GM12878 (cell line): Measurements from ENCODE around the gene MZB1. TPM values are rescaled to one million over a fixed set of nuclear protein-coding genes. Genes with fewer than 3 reads are reported as not detected.
A peak's percentile ranks its signal among the peaks of the same experiment; 100 is the strongest.

Experiments used
- CBX3 ChIP-seq: fragments of 200-600 bp; sonication (generic); IDR thresholded peaks from 2 replicates; pipeline ENCODE4 v1.6.1; 2016; ENCODE audit warnings: low read depth, borderline replicate concordance
- CHD4 ChIP-seq: fragments of 200-600 bp; sonication (generic); IDR thresholded peaks from 2 replicates; pipeline ENCODE4 v1.6.1; 2016; ENCODE audit warnings: mild to moderate bottlenecking
- JUNB ChIP-seq: IDR thresholded peaks from 2 replicates; pipeline ENCODE4 v1.6.1; 2016; ENCODE audit warnings: antibody characterized with exemption, mild to moderate bottlenecking
- JUND ChIP-seq: IDR thresholded peaks from 2 replicates; pipeline ENCODE4 v1.6.1; 2012; ENCODE audit warnings: low read depth, mild to moderate bottlenecking, low read length, improper control_type of control experiment, moderate library complexity
- MLLT1 ChIP-seq: fragments of 450-650 bp; IDR thresholded peaks from 2 replicates; pipeline ENCODE4 v1.6.1; 2016; ENCODE audit warnings: mild to moderate bottlenecking
- MTA2 ChIP-seq: fragments of 450-650 bp; IDR thresholded peaks from 2 replicates; pipeline ENCODE4 v1.6.1; 2016; ENCODE audit warnings: low read depth, mild to moderate bottlenecking, moderate library complexity
- NR2C2 ChIP-seq: IDR thresholded peaks from 2 replicates; pipeline ENCODE4 v1.6.1; 2011; ENCODE audit warnings: borderline replicate concordance, low read depth; ENCODE audit not compliant: control insufficient read depth, insufficient read length
- RBBP5 ChIP-seq: fragments of 200-600 bp; sonication (generic); conservative IDR thresholded peaks from 2 replicates; pipeline ENCODE4 v1.6.1; 2016
- RELA ChIP-seq: fragments of 450-650 bp; IDR thresholded peaks from 2 replicates; pipeline ENCODE4 v1.8.0; 2014; ENCODE audit warnings: borderline replicate concordance; ENCODE audit not compliant: partially characterized antibody
- RFX5 ChIP-seq: IDR thresholded peaks from 2 replicates; pipeline ENCODE4 v1.6.1; 2011; ENCODE audit warnings: low read depth, low read length, improper control_type of control experiment
- SIN3A ChIP-seq: IDR thresholded peaks from 2 replicates; pipeline ENCODE4 v1.6.1; 2012; ENCODE audit warnings: low read depth, low read length, improper control_type of control experiment
- SP1 ChIP-seq: IDR thresholded peaks from one replicate; pipeline ENCODE4 v1.6.1; 2011; ENCODE audit warnings: low read depth, low read length
- TBL1XR1 ChIP-seq: IDR thresholded peaks from 2 replicates; pipeline ENCODE4 v1.6.1; 2012; ENCODE audit warnings: low read depth, low read length, improper control_type of control experiment
- ZNF687 ChIP-seq: fragments of 450-650 bp; IDR thresholded peaks from 2 replicates; pipeline ENCODE4 v1.6.1; 2017; ENCODE audit warnings: mild to moderate bottlenecking, moderate library complexity
- polyA plus RNA-seq, 11 experiments: library from polyadenylated mRNA; depleted of rRNA in 4 of 11; unstranded in 6 of 11; stranded (reverse) in 5 of 11; fragments of >200 nt; fragmentation: Nextera tagmentation in 4 of 11; fragmentation: Illumina TruSeq in 1 of 11; extraction: Ambion mirVana in 4 of 11; extraction: Trizol in 1 of 11; gene quantifications; 1 replicate in 1 of 11; 2 replicates in 10 of 11; pipeline versions ENCODE4 v1.2.1 to v1.2.3, GENCODE V29; 2011 to 2016; ENCODE audit warnings: inconsistent platforms in 2 of 11, missing spikeins in 2 of 11, low read depth in 1 of 11
- total RNA-seq, 4 experiments: library from RNA; depleted of rRNA in 3 of 4; stranded (reverse); fragments of >200 nt in 3 of 4; fragmentation: Illumina TruSeq in 1 of 4; extraction: Trizol in 1 of 4; gene quantifications; 2 replicates each; pipeline versions ENCODE4 v1.2.1 to v1.2.3, GENCODE V29; 2013 to 2021
- TF ChIP-seq, protein P1 (sequence below): IDR thresholded peaks from 2 replicates; pipeline ENCODE4 v1.6.1; 2012; ENCODE audit warnings: low read length, inconsistent platforms
- TF ChIP-seq, protein P2 (sequence below): fragments of 450-650 bp; IDR thresholded peaks from 2 replicates; pipeline ENCODE4 v1.6.1; 2016; ENCODE audit warnings: mild to moderate bottlenecking
- TF ChIP-seq, protein P3 (sequence below): IDR thresholded peaks from 2 replicates; pipeline ENCODE4 v1.6.1; 2012; ENCODE audit warnings: improper control_type of control experiment, low read depth, low read length; ENCODE audit not compliant: insufficient replicate concordance

MZB1 gene
- total and polyA plus RNA-seq, 10 of the 15 experiments (the other 5 are each of a cell fraction or from before 2014, with no cell fraction given): 19.3 to 406 (median 188) TPM

DNA sequence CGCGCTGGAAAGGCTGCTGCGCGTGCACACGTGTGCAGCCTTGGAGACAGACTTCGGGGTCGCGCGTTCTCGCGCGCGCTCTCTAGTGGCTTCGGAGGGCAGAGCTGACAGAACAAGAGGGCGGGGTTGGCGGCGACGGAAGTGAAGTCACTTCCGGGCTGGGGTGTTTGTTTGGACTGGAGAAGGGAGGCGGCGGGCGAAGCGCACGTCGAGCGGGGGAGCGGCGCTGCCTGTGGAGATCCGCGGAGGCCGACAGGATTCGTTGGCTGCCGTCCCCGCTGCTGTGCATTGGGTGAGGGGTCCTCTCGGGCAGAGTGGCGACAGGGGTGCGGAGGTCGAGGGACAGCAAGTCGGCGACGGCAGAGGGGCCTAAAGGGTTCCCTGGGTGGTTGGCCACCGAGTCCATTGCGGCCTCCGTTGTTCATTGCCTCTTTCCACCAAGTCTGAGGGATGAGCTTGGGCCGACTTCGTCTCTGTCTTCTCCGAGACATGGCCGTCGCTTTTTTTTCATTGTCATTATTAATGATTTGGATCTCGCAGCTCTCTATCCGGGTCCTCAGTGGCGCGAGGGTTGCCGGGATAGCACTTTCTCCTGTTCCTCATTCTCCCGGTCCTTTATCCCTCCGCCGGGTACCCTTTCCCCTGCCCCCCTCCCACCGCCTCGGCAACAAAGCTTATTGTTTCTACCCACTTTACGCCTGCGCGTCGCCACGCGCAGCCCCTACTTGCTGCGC lies 47.9 kb downstream of the MZB1 start, which contains the start of gene PAIP2 (continued):
- TF ChIP-seq TBL1XR1 (no peak), RFX5 (0 out of 2 replicates have a peak, but pooled peaks have one; percentile 29), CHD4 (no peak), CBX3 (no peak), JUNB (no peak), MLLT1 (peak; percentile 87), SIN3A (peak; percentile 38; the same call in 1 of the 2 replicates), SP1 (peak; percentile 48), MTA2 (no peak), RELA (no peak), NR2C2 (no peak), ZNF687 (peak; percentile 39; the same call in 1 of the 2 replicates), JUND (no peak), RBBP5 (no peak)
- TF ChIP-seq, protein P1, sequence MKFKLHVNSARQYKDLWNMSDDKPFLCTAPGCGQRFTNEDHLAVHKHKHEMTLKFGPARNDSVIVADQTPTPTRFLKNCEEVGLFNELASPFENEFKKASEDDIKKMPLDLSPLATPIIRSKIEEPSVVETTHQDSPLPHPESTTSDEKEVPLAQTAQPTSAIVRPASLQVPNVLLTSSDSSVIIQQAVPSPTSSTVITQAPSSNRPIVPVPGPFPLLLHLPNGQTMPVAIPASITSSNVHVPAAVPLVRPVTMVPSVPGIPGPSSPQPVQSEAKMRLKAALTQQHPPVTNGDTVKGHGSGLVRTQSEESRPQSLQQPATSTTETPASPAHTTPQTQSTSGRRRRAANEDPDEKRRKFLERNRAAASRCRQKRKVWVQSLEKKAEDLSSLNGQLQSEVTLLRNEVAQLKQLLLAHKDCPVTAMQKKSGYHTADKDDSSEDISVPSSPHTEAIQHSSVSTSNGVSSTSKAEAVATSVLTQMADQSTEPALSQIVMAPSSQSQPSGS: no peak
- TF ChIP-seq, protein P2, sequence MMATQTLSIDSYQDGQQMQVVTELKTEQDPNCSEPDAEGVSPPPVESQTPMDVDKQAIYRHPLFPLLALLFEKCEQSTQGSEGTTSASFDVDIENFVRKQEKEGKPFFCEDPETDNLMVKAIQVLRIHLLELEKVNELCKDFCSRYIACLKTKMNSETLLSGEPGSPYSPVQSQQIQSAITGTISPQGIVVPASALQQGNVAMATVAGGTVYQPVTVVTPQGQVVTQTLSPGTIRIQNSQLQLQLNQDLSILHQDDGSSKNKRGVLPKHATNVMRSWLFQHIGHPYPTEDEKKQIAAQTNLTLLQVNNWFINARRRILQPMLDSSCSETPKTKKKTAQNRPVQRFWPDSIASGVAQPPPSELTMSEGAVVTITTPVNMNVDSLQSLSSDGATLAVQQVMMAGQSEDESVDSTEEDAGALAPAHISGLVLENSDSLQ: peak; percentile 71
- TF ChIP-seq, protein P3, sequence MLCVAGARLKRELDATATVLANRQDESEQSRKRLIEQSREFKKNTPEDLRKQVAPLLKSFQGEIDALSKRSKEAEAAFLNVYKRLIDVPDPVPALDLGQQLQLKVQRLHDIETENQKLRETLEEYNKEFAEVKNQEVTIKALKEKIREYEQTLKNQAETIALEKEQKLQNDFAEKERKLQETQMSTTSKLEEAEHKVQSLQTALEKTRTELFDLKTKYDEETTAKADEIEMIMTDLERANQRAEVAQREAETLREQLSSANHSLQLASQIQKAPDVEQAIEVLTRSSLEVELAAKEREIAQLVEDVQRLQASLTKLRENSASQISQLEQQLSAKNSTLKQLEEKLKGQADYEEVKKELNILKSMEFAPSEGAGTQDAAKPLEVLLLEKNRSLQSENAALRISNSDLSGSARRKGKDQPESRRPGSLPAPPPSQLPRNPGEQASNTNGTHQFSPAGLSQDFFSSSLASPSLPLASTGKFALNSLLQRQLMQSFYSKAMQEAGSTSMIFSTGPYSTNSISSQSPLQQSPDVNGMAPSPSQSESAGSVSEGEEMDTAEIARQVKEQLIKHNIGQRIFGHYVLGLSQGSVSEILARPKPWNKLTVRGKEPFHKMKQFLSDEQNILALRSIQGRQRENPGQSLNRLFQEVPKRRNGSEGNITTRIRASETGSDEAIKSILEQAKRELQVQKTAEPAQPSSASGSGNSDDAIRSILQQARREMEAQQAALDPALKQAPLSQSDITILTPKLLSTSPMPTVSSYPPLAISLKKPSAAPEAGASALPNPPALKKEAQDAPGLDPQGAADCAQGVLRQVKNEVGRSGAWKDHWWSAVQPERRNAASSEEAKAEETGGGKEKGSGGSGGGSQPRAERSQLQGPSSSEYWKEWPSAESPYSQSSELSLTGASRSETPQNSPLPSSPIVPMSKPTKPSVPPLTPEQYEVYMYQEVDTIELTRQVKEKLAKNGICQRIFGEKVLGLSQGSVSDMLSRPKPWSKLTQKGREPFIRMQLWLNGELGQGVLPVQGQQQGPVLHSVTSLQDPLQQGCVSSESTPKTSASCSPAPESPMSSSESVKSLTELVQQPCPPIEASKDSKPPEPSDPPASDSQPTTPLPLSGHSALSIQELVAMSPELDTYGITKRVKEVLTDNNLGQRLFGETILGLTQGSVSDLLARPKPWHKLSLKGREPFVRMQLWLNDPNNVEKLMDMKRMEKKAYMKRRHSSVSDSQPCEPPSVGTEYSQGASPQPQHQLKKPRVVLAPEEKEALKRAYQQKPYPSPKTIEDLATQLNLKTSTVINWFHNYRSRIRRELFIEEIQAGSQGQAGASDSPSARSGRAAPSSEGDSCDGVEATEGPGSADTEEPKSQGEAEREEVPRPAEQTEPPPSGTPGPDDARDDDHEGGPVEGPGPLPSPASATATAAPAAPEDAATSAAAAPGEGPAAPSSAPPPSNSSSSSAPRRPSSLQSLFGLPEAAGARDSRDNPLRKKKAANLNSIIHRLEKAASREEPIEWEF: no peak
